ENCODE measurements around the gene RNF111.

DNA sequence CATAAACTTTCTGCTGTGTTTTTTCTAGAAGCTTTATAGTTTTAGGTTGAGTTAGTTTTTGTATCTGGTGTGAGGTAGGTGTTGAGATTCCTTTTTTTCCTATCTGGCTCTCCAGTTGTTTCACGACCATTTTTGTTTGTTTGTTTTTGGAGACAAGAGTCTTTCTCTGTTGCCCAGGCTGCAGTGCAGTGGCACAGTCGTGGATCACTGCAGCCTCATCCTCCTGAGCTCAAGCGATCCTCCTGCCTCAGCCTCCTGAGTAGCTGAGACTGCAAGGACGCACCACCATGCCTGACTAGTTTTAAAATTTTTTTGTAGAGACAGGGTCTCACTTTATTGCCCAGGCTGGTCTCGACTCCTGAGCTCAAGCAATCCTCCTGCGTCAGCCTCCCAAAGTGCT, 20.6 kb downstream of the RNF111 start:
- TF ChIP-seq, protein P1, sequence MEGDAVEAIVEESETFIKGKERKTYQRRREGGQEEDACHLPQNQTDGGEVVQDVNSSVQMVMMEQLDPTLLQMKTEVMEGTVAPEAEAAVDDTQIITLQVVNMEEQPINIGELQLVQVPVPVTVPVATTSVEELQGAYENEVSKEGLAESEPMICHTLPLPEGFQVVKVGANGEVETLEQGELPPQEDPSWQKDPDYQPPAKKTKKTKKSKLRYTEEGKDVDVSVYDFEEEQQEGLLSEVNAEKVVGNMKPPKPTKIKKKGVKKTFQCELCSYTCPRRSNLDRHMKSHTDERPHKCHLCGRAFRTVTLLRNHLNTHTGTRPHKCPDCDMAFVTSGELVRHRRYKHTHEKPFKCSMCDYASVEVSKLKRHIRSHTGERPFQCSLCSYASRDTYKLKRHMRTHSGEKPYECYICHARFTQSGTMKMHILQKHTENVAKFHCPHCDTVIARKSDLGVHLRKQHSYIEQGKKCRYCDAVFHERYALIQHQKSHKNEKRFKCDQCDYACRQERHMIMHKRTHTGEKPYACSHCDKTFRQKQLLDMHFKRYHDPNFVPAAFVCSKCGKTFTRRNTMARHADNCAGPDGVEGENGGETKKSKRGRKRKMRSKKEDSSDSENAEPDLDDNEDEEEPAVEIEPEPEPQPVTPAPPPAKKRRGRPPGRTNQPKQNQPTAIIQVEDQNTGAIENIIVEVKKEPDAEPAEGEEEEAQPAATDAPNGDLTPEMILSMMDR (IDR thresholded peaks at IDR 0.05): no peak
- no peak for TF ChIP-seq POLR2A (IDR thresholded peaks at IDR 0.05)
- TF ChIP-seq POLR2AphosphoS5 (IDR thresholded peaks at IDR 0.05): no peak

Measured in prostate gland (tissue), 2 donors.